Epithelial cell of prostate (primary cell): Measurements from ENCODE around the gene TBC1D2B.
"Not testable (repeated sequence)": the region's sequence is repeated elsewhere in the genome, so short reads cannot be mapped to it uniquely, and the experiment has no call there.

Experiments used
- DNase-seq: peaks from one replicate; pipeline ENCODE4 v3.0.0-alpha.2; 2011; ENCODE audit warnings: low read depth, low spot score
- H3K27ac ChIP-seq: fragments of 450-650 bp; 2 replicates; pipeline ENCODE4 v1.5.1; 2017; ENCODE audit warnings: mild to moderate bottlenecking

The TBC1D2B gene

DNA sequence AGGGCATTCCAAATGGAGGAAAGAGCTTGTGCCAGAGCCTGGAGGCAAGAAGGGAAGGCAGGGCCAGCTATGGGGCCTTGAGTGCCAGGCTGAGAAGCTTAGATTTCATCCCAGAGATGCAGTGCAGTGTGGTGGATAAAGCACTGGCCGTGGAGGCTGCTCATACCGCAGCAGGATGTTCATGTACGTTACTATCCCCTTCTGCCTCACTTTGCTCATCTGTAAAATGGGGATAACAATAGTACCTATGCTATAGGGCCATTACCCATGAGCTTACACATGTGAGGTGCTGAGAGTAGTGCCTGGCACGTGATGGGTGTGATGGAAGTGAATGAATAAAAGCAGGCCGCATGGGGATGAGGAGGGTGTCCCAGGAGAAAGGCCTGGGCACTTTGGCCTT is 96.8 kb downstream of the TBC1D2B start:
- H3K27ac ChIP-seq, DNase-seq: not testable (repeated sequence)

- H3K27ac ChIP-seq: no peak overlapping the region
- DNase-seq: no peak
Measured at GRCh38 chr15:77980098-77980497, 97.4 kb downstream of the TBC1D2B start.

DNA sequence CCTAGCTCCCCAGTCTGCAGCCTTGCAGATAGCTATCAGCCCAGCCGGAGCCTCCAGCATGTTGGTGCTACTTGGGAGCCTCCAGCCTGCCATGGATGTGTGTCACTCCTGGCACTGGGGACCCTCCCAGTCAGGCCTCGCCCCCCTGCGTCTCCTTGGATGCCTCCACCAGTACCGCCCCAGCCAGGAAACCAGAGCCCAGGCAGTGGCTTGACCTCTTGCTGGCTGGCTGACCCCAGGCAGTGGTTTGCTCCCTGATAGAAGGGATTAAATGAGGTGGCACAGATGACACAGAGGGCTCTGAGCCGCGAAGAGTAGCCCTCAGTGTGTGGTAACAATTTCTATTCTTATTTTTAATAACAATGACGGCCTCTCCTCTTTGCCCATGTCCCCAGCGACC is 98.4 kb downstream of the TBC1D2B start:
- DNase-seq, H3K27ac ChIP-seq: not testable (repeated sequence)

DNA sequence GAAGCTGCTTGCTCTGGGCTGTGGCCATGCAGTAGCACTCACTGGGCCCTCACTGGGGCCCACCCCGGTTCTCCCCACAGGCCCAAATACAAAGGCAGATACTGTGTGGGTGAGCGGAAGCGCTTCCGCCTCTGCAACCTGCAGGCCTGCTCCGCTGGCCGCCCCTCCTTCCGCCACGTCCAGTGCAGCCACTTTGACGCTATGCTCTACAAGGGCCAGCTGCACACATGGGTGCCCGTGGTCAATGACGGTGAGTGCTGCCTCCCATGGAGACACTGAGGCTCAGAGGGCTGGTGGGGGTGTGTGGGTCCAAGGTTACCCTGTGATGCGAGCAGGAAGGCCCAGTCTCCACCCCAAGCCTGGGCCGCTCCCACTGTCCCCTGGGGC is 98.8 kb downstream of the TBC1D2B start:
- not testable (repeated sequence) for DNase-seq, H3K27ac ChIP-seq

DNA sequence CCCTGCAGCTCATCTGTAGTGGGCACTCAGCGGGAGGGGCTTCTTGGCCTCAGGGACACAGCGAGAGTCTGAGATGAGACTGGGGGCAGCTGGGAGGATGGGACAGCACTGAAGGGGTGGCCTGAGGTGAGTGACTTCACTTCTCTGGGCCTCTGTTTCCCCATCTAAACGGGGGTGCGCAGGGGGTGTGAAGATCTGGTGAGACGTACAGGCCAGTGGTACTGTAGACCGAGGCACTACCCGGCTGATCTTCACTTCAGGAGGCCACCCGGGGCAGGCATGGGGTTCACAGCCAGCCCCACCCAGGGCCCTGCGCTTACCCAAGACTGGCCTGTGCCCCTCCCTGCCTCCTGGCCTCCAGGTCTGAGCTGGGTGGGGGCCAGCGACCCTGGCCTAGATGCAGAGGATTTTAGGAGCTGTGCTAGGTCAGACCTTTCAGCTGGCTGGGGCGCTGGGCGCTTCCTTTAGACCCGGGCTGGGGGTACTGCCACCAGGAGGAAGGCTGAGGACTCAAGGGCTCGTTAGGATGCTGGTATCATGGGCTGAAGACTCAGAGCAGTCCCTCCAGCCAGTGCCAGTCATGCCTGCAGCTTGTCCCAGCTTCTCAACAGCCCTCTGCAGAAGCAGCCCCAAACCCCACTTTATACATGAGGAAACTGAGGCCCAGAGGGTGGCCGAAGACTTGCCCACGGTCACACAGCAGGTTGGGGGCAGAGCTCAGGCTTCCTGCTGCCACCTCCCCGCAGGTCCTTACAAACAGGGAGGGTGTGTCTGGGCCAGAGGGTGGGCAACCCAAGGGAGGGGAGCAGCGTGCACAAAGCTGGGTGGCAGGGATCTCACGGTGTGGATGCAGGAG is 99.4 kb downstream of the TBC1D2B start:
- not testable (repeated sequence) for DNase-seq, H3K27ac ChIP-seq

DNA sequence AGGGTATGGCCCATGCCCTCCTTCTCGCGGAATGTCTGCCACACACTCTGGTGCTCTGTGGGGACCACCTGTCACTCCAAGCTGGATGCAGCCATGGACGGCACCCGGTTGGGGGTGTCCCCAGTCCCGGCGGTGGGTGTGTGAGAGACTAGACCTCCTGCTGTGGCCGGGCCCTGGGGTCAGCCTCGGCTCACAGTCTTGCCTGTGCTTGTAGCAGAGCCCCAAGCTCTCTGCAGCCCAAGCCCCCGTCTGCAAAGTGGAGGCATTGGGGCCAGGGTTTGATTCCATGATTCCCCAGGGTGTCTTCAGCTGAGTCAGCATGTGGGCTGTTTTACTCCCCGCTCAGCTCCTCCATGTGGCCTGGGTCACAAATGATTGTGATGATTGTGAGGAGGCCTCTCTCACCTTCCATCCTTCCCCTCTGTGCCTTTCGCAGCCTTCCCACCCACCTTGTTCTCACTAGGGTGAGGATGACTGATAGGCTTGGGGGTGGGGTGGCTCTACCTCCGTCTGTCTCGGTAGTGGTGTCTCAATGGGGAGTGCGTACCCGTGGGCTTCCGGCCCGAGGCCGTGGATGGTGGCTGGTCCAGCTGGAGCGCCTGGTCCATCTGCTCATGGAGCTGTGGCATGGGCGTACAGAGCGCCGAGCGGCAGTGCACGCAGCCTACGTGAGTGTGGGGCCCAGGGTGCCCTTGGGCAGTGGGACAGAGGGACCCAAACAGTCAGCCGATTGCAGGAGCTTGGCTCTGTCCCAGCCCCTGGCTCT is 100.6 kb downstream of the TBC1D2B start:
- DNase-seq, H3K27ac ChIP-seq: not testable (repeated sequence)

DNA sequence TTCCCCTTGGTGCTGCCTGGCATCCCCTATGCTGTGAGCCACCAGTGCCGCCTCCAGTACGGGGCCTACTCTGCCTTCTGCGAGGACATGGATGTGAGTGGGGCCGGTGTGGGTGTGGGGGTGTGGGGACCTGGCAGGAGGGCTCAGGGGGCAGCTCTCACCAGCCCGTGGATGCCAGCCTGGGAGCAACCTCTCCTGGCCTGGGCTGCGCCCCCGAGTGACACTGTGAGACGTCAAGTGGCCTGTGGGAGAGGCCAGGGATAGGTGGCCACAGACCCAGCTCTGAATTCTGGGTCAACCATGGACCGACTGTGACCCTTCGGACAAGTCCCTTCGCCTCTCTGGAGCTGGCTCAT is 101.4 kb downstream of the TBC1D2B start:
- not testable (repeated sequence) for H3K27ac ChIP-seq, DNase-seq

DNA sequence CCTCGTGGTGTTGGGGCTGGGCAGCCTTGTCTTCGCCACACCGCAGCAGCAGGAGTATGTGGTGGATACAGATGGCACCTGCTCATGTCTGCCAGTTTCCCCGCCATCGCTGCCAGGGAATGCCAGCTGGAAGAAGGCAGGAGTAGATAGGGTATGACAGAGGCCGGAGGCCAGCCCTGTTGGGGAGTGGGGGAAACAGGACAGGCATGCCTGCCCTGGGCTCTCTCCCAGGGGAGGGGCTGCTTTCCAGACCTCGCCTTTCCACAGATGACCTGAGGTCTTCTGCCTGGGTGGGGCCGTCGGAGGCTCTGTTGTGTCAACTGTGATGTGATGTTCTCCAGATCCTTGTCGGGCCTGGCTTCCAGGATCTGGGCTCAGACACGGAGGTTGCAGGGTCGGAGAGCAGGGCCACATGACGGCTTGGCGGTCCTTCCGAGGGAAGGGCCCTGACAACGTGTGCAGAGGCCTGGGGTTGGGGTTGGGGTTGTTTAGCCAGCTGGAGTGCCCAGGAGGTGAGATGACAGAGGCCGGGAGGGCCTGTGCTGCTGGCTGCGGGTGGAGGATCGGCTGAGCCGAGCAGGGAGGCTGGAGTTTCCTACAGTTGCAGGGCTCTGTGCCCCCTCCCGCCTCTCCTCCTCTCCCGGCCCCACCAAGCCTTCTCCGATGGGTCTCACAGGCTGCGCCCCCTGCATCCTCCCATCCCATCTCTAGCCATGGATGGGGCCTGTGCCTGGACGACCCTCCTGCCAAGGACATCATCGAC is 102.0 kb downstream of the TBC1D2B start:
- DNase-seq: no peak
- H3K27ac ChIP-seq: no peak overlapping the region

DNA sequence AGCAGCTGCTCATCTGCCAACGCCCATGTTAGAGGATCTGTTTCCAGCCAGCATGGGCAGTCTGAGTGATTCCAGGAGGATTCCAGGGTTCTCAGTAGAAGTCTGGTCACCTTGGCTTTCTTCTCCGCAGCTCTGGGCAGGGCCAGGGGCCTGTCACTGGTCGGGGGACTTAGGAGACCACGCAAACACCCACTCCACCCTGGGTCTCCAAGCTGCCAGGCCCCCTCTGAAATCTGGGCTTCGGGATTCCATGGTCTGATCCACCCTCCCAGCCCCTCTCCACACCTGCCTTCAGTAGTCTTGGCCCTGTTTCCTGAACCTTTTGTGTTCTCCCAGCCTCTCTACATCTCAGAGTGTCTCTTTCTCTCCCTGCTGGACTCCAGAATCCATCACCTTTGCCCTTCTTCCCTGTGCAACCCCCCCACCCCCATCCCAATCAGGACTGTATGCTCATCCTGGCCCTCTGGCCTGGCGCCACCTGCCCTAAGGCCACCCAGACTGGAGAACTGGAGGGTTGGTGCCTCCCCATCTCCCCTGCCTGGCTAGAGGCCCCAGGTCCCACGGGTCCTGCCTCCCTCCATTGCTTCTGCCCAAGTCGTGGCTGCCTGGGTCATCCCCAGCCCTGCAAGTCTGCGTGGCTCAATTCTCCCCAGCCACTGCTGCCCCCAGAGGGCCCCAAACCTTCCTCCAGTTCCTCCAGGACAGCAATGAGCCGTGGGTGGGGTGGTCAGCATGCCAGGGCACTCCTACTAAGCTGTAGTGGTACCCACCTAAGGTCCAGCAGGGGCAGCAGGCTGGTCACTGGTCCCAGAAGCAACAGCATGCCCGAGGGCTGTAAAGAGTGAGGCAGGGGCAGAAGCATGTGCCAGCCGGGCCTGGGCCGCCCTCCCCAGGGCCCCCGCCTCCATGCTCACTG is 102.8 kb downstream of the TBC1D2B start:
- no peak overlapping the region for H3K27ac ChIP-seq
- DNase-seq: no peak

- H3K27ac ChIP-seq: no peak overlapping the region
- DNase-seq: no peak
Measured at GRCh38 chr15:77974098-77974414, 103.5 kb downstream of the TBC1D2B start.

DNA sequence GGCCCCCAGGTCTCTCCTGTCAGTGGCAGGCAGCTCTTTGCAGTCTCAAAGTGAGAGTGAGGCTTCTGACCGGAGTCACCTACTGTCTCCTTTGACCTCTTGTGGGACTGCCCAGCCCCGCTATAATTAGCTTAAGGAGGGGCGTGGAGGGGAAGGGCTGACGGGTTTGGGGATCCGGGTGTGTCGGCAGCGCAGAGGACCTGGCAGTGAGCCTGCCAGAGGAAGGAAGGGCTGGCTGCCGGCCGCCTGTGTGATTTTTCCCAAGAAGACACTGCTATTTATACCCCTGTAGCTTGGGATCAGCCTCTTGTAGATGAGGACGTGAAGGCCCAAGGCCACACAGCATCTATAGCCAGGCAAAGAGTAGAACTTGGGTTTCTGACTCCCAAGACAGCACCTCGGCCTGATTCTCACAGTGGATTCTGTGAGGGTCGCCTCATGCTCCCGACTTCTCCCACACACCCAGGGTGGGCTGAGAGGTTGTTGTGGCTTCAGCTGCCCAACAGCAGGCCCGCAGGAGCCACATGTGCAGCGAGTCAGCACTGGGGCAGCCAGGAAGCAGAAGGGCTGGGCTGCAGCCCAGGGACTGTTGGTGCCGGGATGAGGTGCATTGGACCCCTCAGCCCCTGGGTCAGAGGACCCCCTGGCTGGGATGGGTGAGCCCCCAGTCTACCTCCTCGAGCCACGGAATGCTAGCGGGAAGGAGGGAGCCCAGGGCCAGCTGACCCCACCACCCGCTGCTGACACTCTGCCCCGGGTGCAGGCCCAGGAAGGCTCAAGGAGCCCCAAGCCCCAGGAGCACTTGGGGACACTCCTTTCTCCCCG is 104.0 kb downstream of the TBC1D2B start:
- not testable (repeated sequence) for H3K27ac ChIP-seq, DNase-seq

- not testable (repeated sequence) for H3K27ac ChIP-seq
Measured at GRCh38 chr15:77972706-77973105, 104.8 kb downstream of the TBC1D2B start.

DNA sequence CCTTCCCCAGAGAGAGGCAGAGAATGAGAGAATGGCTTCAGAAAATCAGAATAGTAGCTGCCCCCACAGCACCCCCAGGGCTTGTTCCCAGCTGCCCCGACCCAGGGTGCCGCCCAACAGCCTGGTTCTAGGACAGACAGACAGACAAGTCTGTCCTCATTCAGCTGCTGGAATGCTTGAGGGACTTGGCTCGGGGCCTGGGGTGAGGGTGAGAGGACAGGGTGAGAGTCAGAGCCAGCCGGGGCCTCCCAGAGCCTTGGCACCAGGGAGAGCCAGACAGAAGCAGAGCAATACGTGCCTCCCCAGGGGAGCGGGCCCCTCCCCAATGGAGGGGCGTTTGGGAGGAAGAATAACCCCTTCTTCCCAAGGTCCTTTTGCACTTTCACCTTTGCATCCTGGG is 105.6 kb downstream of the TBC1D2B start:
- not testable (repeated sequence) for DNase-seq, H3K27ac ChIP-seq

More at GRCh38 chr15:77972706-77973105, 104.8 kb downstream of the TBC1D2B start:
- DNase-seq: not testable (repeated sequence)

DNA sequence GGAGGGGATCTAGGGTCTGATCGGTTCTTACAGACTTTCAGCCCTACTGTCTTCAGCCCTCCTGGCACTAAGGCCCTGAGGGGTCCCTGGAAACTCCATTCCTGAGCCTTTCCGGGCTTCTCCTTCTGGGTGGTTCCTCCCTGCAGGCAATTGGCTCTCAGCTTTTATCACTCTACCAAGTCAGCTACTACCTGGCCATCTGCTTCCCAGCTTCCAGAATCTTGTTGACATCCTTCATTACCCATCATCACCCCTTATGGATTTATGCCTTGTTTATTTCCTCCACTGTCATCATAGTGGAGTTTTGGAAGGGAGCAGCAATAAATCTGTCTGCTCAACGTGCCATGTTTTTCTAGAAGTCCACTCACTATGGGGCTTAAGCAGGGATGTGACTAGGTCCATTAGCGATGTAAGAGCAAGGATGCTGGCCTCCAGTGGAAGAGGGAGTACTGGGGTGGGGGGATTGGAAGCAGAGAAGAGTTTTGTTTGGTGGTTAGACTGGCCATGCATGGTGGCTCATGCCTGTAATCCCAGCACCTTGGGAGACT is 106.6 kb downstream of the TBC1D2B start:
- H3K27ac ChIP-seq, DNase-seq: not testable (repeated sequence)

DNA sequence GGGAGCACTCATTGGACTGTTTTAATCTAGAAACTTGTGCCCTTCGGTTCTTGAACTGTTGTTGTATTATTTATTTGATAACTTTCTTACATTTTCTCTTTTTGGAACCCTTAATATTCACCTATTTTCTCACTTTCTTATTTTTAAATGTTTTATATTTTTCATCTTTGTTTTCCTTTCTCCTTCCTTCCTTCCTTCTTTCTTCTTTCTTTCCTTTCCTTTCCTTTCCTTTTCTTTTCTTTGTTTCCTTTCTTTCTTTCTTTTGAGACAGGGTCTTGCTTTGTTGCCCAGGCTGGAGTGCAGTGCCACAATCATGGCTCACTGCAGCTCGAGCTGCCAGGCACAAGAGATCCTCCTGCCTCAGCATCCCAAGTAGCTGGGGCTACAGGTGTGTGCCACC is 108.5 kb downstream of the TBC1D2B start:
- no peak overlapping the region for H3K27ac ChIP-seq
- DNase-seq: no peak

DNA sequence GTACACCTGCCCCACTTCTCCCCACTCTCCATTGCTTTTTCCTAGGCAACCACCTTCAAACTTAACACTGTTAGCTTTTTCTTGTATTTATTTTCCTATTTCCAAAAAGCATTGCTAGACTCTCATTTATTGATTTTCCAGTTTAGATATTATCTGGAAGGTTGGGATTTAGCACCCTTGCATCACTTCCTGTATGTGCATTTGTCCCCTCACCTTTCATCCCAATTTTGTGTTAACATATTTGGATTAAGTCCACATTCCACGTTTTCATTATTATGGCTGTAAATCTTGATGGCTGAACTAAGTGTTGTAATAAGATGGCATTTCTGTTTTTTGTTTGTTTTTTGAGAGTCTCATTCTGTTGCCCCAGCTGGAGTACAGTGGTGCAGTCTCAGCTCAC is 109.7 kb downstream of the TBC1D2B start:
- H3K27ac ChIP-seq: no peak overlapping the region
- no peak for DNase-seq

GRCh38 chr15:77967235-77967615 is 110.3 kb downstream of the TBC1D2B start:
- DNase-seq, H3K27ac ChIP-seq: not testable (repeated sequence)

DNA sequence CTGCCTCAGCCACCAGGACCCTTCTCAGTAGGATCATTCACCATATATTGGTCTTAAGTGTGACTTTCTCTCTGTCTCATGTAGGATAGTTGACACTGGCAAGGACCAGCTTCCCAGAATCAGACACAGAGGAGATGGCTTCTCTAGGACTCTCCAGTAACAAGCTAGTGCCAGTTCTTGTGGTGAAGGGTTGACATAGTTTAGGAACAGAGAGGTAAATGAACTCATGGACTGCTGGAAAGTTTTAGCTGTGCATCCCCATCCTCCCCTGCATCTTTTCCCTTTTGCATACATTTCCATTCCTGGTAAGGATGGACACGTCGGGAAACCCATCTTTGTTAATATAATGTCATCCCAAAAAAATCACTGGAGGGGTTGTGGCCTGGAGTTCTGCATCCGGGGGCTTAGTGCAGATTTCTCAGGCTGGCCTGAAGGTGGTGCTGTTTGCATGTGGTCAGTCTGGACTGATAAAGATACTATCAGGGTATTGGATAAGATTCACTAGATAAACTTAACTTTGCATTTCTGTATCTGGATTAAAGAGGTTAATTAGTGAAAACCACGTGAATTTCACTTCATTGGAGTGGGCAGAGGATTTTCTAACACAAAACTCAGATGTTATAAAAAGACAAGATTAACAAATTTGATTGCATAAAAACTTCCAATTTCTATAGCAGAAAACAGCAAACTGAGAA is 110.8 kb downstream of the TBC1D2B start:
- DNase-seq: no peak
- H3K27ac ChIP-seq: no peak overlapping the region
